Measurements from ENCODE around the gene HPX. TPM values are rescaled to one million over a fixed set of nuclear protein-coding genes. Genes with fewer than 3 reads are reported as not detected.

HPX gene
- total RNA-seq, 1 experiment from 2014 or later = 0.75 TPM

- DNase-seq (ENCODE audit: unreplicated experiment) = no peak
- no TSS peak for BruUV-seq (replicated peaks)
- no peak overlapping the region for H3K27ac Mint-ChIP-seq (ENCODE audit: low read depth, unreplicated experiment)
- TF ChIP-seq CTCF (IDR thresholded peaks at IDR 0.05; ENCODE audit: unreplicated experiment) = no peak
- intact Hi-C loops (cut with micrococcal nuclease) = no loop called here
- POLR2A ChIA-PET = interaction anchor here (1.0 kb wide), 1 partner anchor 12 kb away, joined by 3 read pairs; the partner anchor contains the start of genes ARFIP2 and TIMM10B
- H3K4me1 Mint-ChIP-seq (ENCODE audit: insufficient read depth, unreplicated experiment) = no peaks in the 10 kb centered on the region
- no peak overlapping the region for H3K4me3 Mint-ChIP-seq (ENCODE audit: unreplicated experiment)
- H3K27me3 Mint-ChIP-seq (ENCODE audit: insufficient read depth, unreplicated experiment) = no peaks in the 10 kb centered on the region
- peaks cover 6% of the 10 kb centered on the region for H3K36me3 Mint-ChIP-seq (ENCODE audit: insufficient read depth, unreplicated experiment)
- CTCF ChIA-PET = interaction anchor here (0.6 to 2.8 kb wide), 4 partner anchors 16 to 91 kb away, joined by 3 to 15 read pairs (median 9); no protein-coding TSS in a partner anchor
- no peaks in the 10 kb centered on the region for H3K9me3 Mint-ChIP-seq (ENCODE audit: unreplicated experiment)
These were observed 28.8 kb upstream of the HPX start for GRCh38 chr11:6469599-6469998.

- no peaks in the 10 kb centered on the region for H3K27me3 Mint-ChIP-seq (ENCODE audit: insufficient read depth, unreplicated experiment)
- peak; percentile 33 for DNase-seq (ENCODE audit: unreplicated experiment)
- TF ChIP-seq CTCF (IDR thresholded peaks at IDR 0.05; ENCODE audit: unreplicated experiment) = no peak
- H3K36me3 Mint-ChIP-seq (ENCODE audit: insufficient read depth, unreplicated experiment) = peaks cover 7% of the 10 kb centered on the region
- ChIA-PET POLR2A (no interaction called here), CTCF (interaction anchor here (0.6 to 2.8 kb wide), 4 partner anchors 15 to 90 kb away, joined by 3 to 15 read pairs (median 9); no protein-coding TSS in a partner anchor)
- intact Hi-C loops (cut with micrococcal nuclease) = no loop called here
- H3K9me3 Mint-ChIP-seq (ENCODE audit: unreplicated experiment) = no peaks in the 10 kb centered on the region
- no TSS peak for BruUV-seq (replicated peaks)
- H3K27ac Mint-ChIP-seq (ENCODE audit: low read depth, unreplicated experiment) = no peak overlapping the region
- no peaks in the 10 kb centered on the region for H3K4me1 Mint-ChIP-seq (ENCODE audit: insufficient read depth, unreplicated experiment)
- no peak overlapping the region for H3K4me3 Mint-ChIP-seq (ENCODE audit: unreplicated experiment)
These were observed 28.1 kb upstream of the HPX start for GRCh38 chr11:6468712-6469495.

- DNase-seq (ENCODE audit: unreplicated experiment) = no peak
- POLR2A ChIA-PET = no interaction called here
- BruUV-seq (replicated peaks) = no TSS peak
- CTCF ChIA-PET = interaction anchor here (0.6 to 1.7 kb wide), 6 partner anchors 8 to 319 kb away, joined by 3 to 7 read pairs (median 4); no protein-coding TSS in a partner anchor
- intact Hi-C loops (cut with micrococcal nuclease) = no loop called here
- Mint-ChIP-seq H3K27ac (ENCODE audit: low read depth, unreplicated experiment) (no peak overlapping the region), H3K9me3 (ENCODE audit: unreplicated experiment) (no peaks in the 10 kb centered on the region), H3K4me1 (ENCODE audit: insufficient read depth, unreplicated experiment) (no peaks in the 10 kb centered on the region), H3K4me3 (ENCODE audit: unreplicated experiment) (no peak overlapping the region), H3K27me3 (ENCODE audit: insufficient read depth, unreplicated experiment) (no peaks in the 10 kb centered on the region), H3K36me3 (ENCODE audit: insufficient read depth, unreplicated experiment) (peaks cover 5% of the 10 kb centered on the region)
- no peak for TF ChIP-seq CTCF (IDR thresholded peaks at IDR 0.05; ENCODE audit: unreplicated experiment)
These were observed 18.3 kb upstream of the HPX start for GRCh38 chr11:6459099-6459450.

GRCh38 chr11:6458352-6459098 is 17.7 kb upstream of the HPX start:
- no peak for DNase-seq (ENCODE audit: unreplicated experiment)
- Mint-ChIP-seq H3K4me1 (ENCODE audit: insufficient read depth, unreplicated experiment) (no peaks in the 10 kb centered on the region), H3K27me3 (ENCODE audit: insufficient read depth, unreplicated experiment) (no peaks in the 10 kb centered on the region), H3K9me3 (ENCODE audit: unreplicated experiment) (no peaks in the 10 kb centered on the region), H3K4me3 (ENCODE audit: unreplicated experiment) (no peak overlapping the region), H3K36me3 (ENCODE audit: insufficient read depth, unreplicated experiment) (peaks cover 1% of the 10 kb centered on the region), H3K27ac (ENCODE audit: low read depth, unreplicated experiment) (no peak overlapping the region)
- ChIA-PET POLR2A (no interaction called here), CTCF (interaction anchor here (0.6 to 1.4 kb wide), 3 partner anchors 7 to 319 kb away, joined by 3 to 4 read pairs (median 4); no protein-coding TSS in a partner anchor)
- intact Hi-C loops (cut with micrococcal nuclease) = no loop called here
- TF ChIP-seq CTCF (IDR thresholded peaks at IDR 0.05; ENCODE audit: unreplicated experiment) = no peak
- no TSS peak for BruUV-seq (replicated peaks)
